GM21423 (cell line): ENCODE measurements around the gene SGMS1.

Experiments used
- ATAC-seq: cut with Tn5 transposase; IDR thresholded peaks from one replicate; pipeline ENCODE4 v1.9.1; 2021; ENCODE audit warnings: mild to moderate bottlenecking, moderate library complexity; ENCODE audit not compliant: unreplicated experiment

Gene SGMS1

DNA sequence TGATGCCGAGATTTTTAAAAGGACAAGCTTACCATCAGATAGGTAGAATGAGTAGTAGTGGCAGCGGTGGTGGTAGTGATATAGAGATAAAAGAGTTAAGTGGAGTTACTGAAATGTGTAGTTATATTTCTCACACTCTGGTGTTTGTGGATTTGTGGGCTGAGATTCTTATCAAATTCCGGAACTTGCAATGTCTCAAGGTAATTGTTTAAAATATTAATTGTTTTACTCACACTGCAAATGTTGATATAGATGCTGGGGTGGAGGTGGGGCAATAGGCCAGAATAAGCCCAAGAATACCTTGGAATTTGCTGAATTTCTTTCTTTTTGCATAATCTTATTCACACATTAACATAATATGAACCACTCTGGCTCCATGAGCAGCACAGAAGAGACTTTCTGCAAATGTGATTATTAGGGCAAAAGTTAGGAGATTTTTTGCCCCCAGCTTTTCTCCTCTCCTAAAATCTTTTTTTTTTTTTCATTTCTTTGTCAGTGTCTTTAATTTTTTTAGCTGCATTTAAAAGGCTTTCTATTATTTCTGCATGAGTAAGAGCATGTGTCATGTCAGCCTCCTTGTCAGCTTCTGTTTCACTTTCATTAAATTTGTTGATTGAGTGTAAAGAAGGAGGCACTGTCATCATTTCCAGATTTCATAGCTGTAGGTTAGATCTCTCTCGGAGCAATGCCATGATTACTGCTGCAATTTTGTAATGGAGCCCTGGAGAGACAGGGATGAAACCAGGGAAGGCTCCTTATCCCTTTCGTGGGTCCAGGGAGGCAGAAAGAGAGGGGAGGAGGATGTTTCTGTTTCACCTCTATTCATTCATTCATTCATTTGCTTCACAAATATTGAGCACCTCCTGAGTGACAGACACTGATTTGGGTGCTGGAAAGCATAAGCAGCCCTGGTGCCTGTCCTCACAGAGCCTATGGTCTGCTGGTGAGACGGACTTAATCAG is 13.1 kb upstream of the SGMS1 start:
- peak; percentile 91 for ATAC-seq

DNA sequence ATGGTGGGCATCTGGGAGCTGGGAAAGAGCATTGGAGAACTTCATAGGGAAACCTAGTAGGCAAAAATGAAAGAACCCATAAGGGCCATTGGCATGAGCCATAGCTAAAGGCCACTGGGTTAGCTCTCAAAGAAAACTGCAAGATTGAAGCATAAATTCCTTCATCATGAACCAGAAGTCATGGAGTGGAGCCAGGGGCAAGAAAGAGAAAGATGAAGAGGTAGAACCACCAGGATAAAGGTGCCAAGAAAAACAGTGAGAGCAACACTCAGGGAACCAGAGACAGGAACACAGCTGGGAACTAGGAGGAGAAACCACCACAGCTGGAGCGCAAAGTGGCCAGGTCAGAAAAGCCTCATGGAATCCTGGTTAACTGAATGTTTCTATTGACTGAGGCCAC is 11.5 kb upstream of the SGMS1 start:
- ATAC-seq: no peak

DNA sequence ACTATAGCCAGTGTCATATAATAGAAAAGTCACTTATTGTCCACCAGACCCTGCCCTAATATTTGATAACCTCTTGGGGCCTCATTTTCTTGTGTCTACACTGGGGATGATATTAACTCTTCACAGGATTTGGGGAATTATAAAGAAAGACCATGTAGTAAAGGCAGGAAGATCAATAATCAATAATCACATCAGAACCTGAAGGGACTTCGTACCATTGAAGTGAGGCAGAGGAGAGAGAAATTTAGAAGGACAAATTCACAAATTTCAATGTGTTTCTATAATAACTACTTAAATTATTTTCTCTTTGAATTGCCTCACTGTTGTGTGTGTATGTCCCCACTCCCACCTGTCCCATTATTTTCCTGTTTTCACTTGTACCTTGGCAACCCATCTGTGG is 10.7 kb upstream of the SGMS1 start:
- no peak for ATAC-seq

DNA sequence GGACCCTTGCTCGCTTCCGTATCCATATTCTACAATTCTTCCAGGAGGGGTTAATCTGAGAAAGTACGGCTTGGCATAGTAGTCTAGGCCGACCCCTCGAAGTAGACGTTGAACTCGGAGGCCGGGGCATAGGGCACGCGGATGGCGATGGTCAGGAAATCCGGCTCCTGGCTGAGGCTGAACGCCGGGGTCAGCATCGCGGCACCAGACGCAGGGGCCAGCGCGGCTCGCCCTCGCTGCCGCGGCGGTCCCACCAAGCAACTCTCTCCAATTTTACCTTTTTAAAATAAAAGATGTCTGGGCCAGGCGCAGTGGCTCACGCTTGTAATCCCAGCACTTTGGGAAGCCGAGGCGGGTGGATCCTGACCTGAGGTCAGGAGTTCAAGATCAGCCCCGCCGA is 7.3 kb upstream of the SGMS1 start:
- no peak for ATAC-seq

DNA sequence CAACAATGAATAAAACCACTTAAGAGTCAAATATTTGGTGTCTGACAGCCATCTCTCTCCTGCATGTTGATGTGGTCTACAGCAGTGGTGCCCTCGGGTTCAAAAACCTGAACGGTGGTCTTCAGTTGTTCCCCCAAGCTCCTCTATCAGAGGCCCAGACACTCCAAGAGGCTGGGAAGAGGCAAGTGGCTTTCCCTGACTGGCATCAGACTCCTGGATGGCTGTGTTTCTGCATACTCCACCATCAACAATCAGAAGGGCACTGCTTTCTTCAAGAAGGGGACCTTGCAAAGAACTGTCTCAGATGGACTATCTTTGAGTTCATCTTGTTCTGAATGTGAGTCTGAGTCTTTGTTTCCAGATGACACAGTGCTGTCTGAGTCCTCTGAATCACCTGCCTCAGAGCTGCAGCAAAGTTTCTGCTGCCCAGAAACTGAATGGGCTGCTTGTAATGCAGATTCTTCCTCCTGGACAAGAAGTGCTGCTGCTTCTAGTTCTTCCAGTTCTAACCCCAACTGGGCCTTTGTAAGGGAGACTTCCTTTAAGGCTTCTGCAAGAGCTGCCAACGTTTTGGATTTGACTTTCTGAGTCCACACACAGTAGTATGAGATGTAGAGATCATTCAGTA is 5.9 kb upstream of the SGMS1 start:
- no peak for ATAC-seq

DNA sequence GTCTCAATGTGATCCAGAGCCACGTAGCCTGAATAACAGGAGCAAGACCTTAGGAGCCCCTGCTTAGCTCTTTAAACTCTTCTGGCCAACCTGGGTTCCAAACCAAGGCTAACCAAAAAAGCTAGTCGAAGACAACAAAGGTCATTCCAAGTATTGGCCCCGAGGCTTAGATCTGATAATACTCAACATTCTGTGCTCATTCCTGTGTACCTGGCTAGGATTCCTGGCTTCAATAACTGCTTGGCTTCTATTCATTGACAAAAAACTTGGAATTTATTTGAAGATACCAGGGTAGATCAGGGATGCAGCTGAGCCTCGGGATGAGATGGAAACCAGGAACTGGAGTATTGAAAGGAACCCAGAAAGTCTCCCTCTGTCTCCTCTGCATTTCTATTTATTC is 4.1 kb upstream of the SGMS1 start:
- no peak for ATAC-seq

DNA sequence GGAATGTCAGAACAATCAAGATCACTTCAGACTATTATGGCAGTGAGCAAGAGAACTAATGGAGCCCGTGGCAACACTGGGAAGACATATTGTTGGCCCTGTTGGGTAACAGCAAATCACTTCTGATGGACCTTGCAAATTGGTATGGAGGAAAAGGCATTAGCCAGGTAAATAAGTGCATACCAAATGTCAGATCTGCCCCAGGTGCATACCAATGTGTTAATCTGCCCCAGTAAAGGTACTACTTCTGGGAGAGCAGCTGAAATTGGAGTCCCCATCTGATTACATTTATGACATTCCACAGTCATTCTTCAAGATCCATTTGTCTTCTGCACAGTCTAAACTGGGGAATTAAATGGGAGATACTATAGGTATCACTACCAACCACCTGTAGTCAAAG is 3.7 kb upstream of the SGMS1 start:
- no peak for ATAC-seq

DNA sequence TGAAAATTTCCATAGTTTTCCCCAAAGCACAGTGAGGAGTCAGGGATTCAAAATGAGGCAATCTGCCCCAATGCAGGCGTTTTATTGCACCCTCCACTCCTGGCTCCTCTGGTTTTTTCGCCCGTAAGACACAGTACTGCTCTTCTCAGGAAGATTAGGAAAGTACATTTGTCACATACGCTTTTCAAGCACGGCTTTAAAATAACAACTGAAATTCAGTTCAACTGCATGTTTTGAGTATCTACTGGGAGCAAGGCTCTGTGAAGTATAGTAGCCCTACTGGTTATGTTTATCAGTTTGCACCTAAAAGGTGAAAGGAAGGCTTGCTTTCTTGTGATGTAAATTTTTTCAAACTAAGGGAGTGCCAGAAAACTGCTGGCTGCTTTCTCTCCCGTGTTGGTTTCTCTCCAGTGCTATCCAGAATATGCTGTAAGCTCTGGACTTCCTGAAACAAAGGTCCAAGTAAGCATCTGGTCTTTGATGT is 1.9 kb upstream of the SGMS1 start:
- ATAC-seq: no peak

DNA sequence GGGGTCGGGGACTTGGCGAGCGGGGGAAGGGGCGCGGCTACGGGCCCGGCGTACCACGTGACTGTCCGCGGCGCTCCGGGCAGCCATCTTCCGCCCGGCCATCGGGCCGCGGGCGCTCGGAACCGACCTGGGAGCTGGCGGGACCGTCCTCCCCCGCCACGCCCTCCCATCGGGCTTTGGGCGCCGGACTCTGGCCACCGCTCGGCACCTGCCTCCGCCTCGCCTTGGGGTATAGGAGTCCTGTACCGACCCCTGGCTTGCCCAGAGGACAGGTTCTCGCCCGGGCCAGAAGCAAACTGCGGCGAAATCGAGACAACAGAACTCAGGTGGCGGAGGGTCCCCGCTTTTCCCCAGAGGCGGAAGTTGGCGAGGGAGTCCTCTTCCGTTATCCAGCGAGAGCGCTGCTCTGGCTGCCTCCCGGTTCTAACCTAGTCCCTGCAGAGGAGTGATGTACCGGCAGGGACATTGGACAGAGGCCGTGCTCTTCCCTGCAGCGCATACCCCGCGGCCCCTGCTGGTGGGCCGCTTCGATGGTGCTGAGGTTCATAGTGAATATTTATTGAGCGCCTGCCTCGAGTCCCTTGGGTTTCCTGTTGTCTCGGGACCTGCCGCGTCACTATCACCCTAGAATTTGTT is 1.2 kb upstream of the SGMS1 start:
- ATAC-seq: peak; percentile 38

DNA sequence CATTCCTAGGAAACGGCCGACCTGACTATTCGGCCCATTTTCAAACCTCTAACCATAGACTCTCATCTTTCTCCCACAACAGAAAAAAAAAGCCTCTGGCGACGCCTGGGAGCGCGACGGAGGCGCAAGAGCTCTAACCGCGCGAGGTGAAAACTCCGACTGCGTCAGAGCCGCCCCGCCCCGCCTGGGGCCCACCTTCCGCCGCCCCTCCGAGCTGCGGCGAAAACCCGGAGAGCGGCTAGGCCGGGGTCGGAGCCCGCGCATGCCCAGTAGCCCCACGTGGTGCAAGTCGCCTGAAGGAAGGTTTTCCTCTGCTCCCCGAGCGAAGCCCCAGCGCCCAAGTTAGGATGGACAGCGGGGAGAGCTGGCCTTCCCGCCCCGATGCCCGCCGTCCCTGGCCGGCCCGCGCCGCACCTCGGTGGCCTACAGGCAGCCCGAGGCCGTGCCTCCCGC is 683 bp upstream of the SGMS1 start:
- peak; percentile 49 for ATAC-seq

DNA sequence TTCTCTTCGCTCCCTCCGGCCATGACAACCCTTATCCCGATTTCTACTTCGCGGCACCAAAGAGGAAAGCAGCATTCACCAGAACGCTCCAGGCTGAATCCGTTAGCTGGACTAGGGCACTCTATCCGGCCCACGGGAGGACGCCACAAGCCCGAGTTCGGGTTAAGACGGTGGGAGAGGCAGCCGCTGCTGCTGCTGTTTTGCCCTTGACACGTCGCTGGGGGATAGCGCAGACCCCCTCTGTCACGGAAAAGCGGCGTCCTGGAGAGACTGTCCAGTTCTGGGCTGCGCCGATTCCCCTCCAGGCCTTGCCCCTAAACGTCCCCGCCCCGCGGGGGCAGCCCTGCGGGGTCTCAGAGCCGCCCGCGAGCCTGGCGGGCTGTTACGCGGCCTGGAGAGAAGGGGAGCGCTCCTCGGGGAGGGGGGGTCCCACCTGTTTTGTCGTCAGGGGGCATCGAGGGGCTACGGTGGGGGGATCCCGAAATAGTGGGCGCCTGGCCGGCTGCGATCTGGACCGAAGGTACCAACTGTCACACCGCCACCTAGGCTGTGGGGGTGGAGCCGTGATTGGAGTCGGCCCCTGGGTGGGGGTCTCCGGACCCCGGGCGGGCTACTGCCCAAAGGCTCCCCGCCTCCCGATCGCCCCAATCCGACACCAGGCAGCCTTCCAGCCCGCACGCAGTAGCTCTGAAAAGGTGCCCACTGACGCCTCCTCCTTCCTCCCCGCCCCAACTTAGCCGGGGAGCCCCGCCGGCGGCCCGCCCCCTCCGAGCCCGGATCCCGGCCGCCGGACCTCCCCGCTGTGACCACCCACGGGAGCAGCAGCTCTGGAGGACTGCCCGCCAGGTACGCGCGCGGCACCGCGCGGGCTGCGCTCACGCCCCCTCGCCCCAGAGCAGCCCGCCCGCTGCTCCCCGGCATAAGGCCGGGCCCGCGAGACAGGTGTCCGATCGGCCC is 772 bp downstream of the SGMS1 start:
- peak; percentile 7 for ATAC-seq

DNA sequence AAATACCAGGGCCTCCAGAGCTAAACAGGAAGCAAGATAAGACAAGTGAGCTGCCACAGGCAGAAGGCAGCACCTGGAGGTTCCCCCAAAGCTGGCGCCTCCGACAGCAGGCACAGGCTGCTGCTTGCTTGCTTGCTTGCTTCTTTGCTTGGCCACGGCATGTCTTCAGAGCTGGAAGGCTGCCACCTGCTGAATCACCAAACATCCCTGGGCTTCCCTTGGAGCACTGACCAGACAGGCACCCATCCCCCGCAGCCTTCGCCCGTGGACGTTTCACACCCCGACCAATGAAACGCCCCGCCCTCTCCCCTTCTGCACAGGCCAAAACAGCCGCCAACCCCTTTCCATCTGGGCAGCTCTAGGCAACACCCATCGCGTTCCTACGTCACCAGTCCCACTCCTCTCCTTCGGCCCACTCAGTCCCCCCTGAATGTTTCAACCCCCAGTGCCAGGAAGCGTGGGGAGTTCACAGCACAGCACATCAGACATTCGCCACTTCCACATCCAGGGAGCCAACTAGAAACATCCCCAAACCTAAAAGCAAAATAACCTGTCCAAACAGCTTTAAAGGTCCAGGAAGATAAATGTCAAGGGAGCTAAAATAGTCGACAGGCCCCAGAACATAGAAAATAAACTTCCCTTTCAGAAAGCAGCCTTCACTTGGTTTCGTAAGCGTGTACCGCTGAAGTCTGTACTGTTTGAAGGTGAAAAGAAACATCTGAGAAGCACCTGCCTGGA is 1.6 kb downstream of the SGMS1 start:
- peak; percentile 25 for ATAC-seq

DNA sequence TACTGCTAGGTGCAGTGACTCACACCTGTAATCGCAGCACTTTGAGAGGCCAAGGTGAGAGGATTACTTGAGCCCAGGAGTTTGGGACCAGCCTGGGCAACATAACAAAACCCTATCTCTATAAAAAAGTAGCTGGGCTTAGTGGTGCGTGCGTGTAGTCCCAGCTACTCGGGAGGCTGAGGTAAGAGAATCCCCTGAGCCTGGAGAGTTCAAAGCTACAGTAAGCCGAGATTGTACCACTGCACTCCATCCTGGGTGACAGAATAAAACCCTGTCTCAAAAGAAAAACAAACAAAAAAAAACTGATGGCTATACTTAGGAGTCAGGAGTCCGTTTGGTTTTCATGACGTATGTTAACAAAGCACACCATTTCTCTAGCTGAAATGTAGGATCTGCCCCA is 2.9 kb downstream of the SGMS1 start:
- ATAC-seq: no peak

DNA sequence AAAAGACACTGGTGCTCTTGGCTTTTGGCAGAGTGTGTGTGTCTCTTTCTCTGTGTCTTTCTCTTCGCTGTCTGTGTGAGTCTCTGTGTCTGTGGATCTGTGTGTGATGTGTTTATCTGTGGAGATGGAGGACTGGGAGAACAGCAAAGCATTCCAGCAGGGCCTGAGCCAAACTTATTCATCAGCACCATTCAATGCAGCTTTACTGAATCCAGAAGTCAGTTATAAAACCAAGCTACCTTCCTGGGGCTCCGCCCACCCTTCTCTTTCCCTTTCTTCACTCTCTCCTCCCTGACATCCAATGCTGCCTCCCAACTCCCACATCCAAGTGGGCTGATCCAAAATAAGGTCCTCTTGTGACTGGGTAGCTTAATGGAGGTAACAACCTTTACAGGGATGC is 3.9 kb downstream of the SGMS1 start:
- ATAC-seq: no peak

DNA sequence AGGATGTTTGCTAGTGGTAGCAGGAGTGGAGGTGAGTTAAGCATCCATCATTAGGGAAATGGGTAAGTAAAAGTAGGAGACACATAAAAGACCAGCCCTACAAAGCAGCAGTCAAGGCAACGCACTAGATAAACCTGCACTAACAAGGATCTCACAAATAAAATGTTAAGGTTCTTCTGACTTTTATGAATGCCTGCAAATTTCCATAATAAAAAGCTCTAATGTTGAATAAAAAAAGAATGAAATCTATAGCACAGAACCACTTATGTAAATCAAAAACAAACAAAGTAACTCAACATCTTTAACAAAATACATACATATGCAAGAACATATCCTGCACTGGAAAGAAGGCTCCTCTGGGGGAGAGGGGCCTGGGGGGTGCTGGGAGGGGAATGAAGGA is 4.6 kb downstream of the SGMS1 start:
- ATAC-seq: no peak

DNA sequence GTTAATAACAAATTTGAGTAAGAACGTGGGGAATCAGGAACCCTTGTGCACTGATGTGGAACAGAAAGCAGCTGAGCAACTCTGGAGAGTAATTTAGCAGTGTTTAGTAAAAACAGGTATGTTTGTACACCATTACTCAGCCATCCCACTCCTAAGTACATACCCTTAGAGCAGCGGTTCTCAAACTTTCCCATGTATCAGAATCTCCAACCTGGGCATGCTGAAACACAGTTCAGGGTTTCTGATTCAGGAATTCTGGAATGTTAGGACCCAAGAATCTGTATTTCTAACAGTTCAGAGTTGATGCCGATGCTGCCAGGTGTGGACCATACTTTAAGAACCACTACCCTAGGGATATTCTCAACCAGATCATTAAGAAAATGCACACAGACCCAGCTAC is 5.1 kb downstream of the SGMS1 start:
- no peak for ATAC-seq

DNA sequence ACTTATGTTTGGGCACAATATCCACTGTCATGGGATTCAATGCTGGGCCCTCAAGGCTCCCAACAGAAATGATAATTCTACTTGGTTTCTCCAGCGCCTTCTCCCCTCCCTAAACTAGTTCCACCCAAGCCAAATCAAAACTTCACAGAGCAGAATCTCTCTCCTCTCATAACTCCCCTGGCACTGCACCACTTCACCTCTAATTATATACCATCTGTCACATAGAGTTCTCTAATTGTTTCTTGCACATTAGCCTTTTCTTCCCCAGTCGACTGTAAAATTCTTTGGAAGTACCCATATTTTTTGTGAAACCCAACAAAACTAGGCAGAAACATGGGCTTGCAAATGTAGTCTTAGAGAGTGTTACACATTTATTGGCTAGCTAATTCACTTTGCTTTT is 8.1 kb downstream of the SGMS1 start:
- no peak for ATAC-seq

DNA sequence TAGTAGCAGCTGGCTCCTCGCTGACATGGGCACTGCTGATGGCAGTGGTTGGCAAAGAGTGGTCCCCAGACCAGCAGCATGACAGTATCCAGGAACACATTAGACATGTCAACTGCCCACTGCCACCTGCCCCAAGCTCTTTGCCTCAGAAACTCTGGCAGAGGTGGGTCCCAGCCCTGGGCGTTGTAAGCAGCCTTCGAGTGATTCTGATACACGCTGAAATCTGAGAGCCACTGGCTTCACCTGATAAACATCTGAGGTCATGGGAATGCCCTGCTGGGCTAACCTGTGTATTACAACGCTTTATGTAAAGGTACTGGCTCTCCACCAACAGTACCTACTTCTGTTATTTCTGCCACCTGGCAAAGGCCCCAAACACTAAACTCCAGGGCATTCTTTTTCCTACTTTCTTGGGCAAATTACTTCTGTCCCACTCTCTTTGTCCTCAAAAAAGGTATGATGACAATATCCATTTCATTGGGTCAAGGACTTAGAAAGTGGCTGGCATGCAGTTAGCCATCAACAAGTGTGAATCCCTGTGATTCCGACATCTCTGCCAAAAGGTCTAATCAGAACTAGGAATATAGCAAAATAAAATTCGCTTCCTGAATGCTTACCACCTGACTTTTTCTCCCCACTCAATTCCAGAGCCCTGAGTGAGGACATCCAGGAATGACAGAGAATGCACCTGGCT is 9.2 kb downstream of the SGMS1 start:
- ATAC-seq: no peak

DNA sequence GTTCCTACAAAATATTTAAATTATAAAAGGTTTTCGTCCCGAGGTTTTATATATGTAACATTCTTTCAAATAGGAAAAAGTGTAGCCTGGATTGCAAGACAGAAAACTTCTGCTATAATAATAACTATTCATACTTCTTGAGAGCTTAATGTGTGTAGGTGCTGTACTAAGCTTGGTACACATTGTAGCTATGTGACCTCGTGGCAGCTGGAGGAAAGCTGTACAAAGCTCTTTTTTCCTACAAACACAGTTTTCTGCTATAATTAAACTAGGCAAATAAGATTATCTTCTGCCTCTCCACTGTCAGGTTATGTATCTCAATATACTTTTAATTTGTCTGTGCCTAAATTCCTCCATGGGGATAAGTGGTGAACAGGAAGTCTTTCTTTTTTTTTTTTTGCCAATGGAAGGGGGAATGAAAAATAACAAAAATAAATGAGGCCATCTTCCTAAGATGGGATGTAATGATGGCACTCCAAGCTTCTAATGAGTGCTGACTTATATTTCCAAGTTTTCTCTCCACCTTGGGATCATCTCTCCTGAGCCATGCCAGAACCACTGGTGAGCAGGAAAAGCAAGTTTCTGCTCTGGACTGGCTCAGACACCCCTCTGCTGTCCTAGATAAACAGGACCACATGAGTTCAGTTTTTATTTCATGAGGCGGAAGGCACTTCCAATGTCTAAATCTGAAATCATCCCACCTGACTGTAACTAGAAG is 9.9 kb downstream of the SGMS1 start:
- no peak for ATAC-seq
